EL (cell line): ENCODE results near the gene AP3B1.
A peak's percentile ranks its signal among the peaks of the same experiment; 100 is the strongest.
"Not testable (repeated sequence)": the region's sequence is repeated elsewhere in the genome, so short reads cannot be mapped to it uniquely, and the experiment has no call there.

Experiments used
- DNase-seq: peaks from one replicate; pipeline ENCODE4 v3.0.0-alpha.2; 2016

AP3B1 gene

GRCh38 chr5:78243091-78243490 is 51.4 kb downstream of the AP3B1 start:
- no peak for DNase-seq

DNA sequence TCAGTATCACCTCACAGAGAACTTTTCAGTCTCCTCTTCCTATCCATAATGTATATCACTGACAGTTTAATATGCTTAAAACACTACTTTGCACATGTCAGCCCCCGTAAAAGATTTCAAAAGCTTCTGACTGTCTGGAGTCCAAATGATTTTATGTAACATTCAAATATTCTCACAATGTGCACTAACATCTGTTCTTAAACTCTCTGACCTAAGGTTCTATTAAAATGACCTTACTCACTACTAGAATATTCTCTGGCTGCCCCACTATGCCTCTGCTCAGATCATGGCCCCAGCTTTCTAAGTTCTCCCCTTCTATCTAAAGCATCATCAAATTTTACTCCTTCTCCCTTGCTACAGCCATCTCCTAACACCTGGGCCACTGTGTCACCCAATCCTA is 52.5 kb downstream of the AP3B1 start:
- no peak for DNase-seq

GRCh38 chr5:78237911-78238310 is 56.6 kb downstream of the AP3B1 start:
- no peak for DNase-seq

GRCh38 chr5:78236046-78236445 is 58.5 kb downstream of the AP3B1 start:
- DNase-seq, result no peak

DNA sequence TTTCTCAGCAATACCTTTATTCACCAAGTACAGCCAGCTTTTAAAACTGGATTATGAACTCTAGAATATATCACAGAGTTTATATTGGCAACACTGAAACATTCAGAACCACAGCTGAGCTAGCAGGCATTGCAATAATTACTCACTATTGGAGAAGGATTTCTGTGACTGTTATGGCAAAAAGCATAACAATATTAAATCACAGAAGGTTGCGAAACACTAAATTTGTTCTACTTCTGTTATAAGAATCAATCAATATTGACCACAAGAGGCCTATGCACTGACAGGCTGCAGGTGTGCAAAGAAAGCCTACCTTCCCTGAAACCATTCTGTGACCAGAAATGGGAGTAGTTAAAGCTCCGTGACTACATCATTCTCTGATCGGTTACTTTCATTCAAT is 59.2 kb downstream of the AP3B1 start:
- DNase-seq, result no peak

DNA sequence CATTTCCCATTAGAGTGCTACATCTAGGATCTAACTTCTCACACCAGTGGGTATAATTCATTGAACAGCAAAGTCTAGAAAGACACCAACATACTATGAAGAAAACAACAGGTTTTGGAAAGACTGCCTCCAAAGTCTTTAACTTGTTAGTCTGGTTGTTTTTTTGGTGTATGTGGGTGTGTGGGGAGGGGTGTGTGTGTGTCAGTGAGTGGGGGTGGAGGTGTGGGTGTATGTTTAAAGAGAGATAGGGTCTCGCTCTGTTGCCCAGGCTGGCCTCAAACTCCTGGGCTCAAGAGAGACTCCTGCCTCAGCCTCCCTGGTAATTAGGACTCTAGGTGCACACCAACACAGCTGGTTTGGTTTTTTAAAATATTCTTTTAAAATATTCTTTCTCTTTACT is 59.7 kb downstream of the AP3B1 start:
- DNase-seq, result no peak

DNA sequence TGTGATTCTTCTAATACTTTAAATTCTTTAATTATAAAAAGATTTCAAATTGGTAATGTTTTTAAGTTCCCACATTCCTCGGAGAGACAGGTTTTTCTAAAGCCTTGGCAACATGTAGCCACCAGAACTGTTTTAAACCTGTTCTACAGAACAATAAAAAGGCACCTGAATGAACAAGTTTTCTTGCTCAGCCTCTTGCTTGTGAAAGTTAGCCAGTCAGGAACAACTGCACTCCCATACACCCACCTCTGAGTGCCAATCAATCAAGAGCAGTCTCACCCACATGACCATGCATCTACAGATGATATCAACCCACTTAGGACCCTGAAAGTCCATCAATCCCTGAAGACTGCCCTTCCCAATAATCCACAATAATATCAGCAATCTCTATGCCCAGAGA is 62.3 kb downstream of the AP3B1 start:
- no peak for DNase-seq

DNA sequence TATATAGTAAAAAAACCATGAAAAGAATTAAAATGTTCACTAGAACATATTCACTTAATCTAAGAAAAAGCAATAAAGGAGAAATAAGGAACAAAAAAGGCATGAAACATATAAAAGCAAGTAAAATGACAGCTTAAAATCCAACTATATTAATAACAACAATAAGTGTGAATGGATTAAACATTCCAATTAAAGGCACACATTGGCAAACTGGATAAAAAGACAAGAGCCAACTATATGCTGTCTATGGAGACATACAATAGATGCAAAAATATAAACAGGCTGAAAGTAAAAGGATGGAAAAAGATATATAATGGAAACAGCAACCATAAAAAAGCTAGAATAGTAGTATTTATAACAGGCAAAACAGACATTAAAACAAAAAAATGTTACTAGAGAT is 70.1 kb downstream of the AP3B1 start:
- DNase-seq, result no peak

GRCh38 chr5:78221964-78222451 is 72.5 kb downstream of the AP3B1 start:
- peak; percentile 31 for DNase-seq

DNA sequence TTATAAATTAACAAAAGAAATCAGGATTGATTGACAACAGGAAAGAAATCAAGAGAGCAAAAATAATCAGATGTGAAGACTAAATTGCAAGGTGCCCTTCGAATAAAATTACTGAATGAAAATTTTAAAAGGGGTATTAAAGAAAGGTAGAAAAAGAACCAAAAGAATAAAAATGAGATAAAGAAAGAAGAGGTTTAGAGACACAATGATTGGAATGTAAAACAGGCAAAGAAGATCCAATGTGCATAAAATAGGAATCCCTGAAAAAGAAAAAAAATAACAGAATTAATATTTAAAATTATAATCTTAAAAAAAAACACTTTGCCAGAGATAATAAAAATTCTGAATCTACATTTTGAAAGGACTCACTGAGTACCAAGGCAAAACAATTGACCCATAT is 73.0 kb downstream of the AP3B1 start:
- DNase-seq, result no peak

- DNase-seq, result no peak
These were observed 78.5 kb downstream of the AP3B1 start for GRCh38 chr5:78215972-78216371.

DNA sequence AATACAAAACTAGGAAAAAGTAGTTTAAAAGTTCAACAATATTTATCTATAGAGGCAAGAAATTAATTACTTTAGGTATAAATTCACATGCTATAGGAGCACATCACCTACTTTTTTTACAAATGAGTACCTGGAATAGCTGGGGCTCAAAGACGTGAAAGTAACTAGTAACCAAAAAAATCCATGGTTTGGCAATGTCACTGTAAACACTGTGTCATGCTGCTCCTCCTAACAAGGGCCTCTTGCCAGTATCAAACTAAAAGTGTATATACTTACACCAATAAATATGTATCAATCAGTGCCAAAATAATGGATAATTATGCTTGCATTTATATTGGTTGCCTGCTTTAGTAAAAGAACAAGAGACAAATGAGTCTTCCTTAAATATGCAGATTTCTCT is 78.9 kb downstream of the AP3B1 start:
- DNase-seq, result no peak

DNA sequence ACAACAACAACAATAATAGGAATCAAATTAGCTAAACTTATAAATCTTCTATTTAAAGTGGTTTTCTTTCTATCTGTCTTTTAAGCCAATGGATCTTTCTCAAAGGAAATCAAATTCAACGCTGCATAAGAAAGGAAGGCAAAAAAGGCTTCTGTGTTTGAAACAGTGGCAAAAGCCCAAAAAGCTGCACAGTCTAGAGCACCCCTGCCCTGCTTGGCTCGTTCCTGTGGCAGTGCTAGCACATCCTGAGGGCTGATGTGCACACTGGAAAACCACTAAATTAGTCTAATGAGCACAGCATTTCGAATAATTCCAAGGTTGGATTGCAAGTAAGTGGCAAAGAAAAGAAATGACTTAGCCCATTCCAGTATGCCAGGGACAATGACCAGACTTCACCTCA is 80.7 kb downstream of the AP3B1 start:
- DNase-seq, result no peak

DNA sequence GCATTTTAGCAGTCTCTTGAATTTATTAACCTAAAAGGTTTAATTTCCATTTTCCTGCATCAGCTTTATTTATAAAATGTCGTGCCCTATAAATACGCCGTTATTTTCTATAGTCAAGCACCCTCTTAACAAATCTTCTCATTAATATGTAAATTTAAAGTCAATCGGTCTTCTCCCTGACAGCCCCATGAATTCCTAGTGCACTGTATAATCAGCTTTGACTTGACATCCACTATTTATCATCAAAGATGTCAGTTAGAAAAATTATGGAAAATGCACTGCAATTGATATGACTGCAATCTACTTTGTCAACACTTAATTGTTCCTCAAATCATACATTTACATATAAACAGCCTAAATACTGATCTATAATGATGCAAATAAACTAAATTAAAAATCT is 83.4 kb downstream of the AP3B1 start:
- no peak for DNase-seq

DNA sequence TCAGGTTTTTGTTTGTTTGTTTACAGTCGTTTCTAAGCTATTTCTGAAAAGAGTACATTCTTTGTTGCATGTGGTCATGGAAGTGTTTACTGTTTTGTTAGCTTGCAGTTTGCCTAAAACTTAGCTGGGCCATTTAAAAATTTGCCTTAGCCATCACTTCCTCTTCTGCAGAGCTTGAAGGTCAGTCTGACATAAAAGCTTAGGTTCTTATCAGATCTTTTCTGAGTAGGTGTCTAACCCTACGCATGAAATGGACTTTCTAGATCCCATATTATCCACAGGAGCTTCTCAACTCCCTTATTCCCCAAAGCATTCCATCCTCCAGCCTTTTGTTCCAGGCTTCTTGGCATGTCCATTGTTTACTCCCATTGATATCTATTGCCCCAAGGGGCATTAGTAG is 90.3 kb downstream of the AP3B1 start:
- no peak for DNase-seq

GRCh38 chr5:78203815-78204214 is 90.7 kb downstream of the AP3B1 start:
- DNase-seq, result no peak

GRCh38 chr5:78190402-78190801 is 104.1 kb downstream of the AP3B1 start:
- no peak for DNase-seq

DNA sequence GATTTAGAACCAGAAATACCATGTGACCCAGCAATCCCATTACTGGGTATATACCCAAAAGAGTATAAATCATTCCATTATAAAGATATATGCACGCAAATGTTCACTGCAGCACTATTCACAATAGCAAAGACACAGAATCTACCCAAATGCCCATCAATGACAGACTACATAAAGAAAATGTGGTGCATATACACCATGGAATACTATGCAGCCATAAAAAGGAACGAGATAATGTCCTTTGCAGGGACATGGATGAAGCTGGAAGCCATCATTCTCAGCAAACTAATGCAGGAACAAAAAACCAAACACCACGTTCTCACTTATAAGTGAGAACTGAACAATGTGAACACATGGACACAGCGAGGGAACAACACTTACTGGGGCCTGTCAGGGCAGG is 105.8 kb downstream of the AP3B1 start:
- DNase-seq, result not testable (repeated sequence)

DNA sequence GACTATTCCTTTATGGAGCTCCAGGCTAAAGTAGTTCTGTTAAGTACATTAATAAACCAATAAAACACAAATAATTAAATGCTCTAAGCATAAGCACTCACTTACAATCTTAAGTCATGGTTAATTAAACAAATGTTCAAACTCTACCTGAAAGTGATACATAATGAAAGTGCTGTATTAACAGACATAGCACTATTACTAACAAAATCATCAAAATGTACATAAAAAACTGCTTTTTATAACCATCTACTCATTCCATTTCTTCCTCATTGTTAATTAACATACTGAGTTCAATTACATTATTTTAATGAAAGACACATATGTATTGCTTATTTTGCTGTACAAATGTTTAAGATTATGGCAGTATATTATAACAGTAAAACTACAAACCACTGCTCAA is 107.3 kb downstream of the AP3B1 start:
- DNase-seq, result no peak

- no peak for DNase-seq
These were observed 111.7 kb downstream of the AP3B1 start for GRCh38 chr5:78182838-78183237.

- no peak for DNase-seq
These were observed 116.1 kb downstream of the AP3B1 start for GRCh38 chr5:78178356-78178755.

- DNase-seq, result not testable (repeated sequence)
These were observed 124.2 kb downstream of the AP3B1 start for GRCh38 chr5:78170335-78170734.

DNA sequence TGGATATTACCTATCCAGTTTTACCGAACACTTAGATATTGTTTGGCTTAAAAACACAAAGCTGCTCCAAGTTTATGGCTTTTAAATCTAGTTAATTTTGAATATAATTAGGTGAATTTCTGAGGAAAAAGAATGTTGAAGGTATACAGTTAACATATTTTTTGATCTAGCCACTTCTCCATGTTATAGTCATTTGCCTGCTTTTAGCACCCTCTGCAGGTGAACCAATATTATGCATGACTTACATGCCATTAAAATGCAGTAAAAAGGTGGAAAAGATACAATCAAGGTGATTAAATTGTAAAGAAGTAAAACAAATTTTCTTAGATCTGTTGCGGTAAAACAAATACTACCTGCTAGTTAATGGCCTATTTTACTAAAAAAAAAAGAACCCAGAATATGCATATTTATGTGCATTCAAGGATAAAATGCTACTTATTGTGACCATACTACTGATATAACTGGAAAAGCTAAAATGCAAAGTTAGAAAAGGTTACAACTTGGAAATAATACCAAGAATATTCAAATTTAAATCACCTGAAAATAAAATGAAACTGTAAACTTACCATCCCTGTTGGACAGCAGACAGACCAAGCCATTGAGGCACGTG is 132.1 kb downstream of the AP3B1 start:
- peak; percentile 21 for DNase-seq

GRCh38 chr5:78157001-78157400 is 137.5 kb downstream of the AP3B1 start:
- no peak for DNase-seq

- DNase-seq, result no peak
These were observed 142.8 kb downstream of the AP3B1 start for GRCh38 chr5:78151594-78152271.
